DMS153 treated with DMSO at 0.1 percent for 48 hours (cell line): ENCODE data around the gene KRT31.
"Not testable (repeated sequence)": the region's sequence is repeated elsewhere in the genome, so short reads cannot be mapped to it uniquely, and the experiment has no call there.

ENCODE experiments used
- DNase-seq: peaks from one replicate; lab custom pipeline; 2025; ENCODE audit not compliant: unreplicated experiment; lab: John Stamatoyannopoulos, UW

KRT31 gene

DNA sequence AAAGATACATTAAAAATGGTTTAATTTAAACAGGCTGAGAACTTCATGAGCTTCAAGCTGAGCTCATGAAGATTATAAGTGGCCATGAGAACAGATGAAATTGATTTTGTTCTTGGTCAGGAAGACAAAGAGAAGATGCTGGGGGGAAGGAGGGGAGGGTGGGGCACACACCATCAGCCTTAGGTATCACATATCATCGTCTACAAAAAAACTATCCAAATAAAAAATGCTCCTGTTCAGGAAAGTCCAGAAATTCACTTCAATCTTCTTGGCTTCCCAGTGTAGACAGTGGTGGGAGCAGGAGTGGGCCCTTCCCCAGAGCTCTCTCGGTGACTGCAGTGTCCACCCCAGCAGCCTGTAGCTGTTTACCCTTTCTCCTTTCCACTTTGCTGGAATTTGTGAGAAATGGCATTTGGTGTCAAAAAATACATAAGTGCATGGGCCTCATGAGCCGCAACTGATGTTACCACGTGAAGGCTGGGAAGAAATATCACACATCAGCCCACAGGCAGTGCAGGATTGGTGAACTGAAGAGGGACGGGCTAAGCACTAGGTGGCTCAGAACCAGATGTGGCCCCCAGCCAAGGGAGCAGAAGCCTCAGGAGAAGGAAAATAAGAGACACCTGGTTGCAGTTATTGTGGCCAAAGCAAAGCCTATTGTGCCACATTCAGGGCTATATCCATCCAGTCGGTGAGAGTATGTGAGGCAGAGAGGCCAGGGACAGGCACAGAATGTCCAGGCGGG, 20.9 kb upstream of the KRT31 start:
- DNase-seq, result no peak

DNA sequence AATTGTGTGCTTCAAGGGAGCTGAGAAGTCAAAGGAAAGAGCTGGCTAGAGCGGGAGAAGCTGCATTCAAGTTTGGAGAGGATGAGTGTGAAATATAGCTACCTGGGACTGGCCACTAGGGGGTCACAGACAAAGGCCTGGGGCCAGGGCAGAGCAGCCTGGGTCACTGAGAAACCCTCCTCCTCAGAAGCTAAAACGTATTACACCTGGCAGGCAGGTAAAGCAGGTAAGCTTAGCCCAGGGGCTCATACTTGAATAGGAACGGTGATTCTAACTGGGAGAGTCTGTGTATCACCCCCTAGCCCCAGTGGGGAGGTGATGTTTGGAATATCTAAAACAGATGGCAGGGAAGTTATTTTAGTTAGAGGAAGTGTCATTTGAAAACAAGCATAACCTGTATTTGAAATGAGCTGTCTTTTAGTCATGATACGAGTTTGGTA, 20.2 kb upstream of the KRT31 start:
- no peak for DNase-seq

- DNase-seq, result peak; percentile 34
These were observed 19.7 kb upstream of the KRT31 start for GRCh38 chr17:41417127-41417526.

DNA sequence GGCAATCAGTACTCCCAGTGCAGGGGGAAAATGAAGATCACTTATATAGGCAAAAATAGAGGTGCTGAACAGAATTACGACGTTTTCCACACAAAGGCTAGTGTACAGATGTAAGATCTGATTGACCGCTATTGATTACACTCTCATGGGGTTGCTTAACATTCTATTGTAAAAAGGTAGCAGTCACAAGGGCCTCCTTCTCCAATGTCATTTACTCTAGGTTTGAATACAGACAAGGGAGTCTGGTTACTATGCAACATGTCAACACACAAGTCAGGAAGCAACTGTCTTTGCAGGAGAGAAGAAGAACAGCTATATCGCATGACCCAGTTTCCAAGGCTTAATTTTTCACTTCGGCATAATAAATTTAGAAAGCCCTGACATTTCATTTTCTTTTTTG, 19.1 kb upstream of the KRT31 start:
- peak; percentile 60 for DNase-seq

DNA sequence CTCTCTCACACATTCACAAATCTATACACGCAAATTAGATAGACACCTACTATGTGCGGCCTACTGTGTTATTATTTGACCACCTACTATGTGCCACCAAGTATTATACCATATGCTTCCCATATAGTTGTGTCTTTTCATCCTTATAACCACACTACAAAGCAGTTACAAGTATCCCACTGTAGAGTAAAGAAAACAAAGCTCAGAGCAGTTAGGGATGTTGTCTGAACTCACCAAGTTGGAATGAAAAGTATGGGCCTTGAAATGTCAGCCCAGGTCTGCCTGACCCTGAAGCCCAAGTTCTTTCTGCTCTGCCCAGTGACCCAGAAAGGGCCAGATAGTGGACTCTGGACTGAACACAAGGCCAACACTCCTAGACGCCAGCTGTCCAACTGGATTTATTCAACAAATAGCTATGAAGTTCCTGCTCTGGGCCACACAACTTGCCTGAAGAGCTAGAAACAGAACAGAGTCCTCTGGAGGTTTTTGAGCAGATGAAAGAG, 18.5 kb upstream of the KRT31 start:
- no peak for DNase-seq

DNA sequence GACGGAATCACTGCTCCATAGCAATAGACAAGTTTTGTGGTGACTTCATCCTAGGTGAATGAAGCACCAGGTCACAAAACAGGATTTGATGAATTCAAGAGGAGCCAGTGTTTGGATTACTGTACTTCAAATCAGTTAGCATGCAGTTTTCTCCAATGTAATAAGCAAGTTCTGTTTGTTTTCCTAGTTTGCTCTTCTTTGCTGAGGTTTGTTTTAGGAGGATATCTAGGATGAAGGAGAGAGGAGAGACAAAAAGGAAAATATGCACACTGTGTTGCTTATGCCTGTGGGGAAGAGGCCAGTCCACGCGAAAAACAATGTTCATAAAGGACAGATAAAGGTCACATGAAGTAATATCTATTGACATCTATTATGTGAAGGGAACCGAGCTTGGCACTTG, 18.0 kb upstream of the KRT31 start:
- DNase-seq, result no peak

DNA sequence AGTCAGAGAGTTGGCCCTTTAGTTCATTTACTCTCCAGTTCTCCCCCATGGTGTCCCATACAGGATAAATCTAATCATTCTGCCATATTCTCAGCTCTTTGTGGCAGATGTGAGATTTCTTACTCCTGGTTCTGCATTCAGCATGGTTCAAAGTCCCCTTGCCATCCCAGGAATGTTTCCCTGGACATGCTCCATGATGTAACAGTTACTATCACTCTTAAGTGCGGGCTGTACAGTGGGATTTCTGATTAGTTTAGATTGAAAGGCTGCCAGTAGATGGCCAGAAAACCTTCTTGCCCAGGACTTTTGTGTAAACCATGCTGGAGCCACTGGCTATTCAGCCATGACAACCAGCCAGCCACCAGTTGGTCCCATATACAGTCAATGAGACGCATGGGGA, 16.6 kb upstream of the KRT31 start:
- no peak for DNase-seq

DNA sequence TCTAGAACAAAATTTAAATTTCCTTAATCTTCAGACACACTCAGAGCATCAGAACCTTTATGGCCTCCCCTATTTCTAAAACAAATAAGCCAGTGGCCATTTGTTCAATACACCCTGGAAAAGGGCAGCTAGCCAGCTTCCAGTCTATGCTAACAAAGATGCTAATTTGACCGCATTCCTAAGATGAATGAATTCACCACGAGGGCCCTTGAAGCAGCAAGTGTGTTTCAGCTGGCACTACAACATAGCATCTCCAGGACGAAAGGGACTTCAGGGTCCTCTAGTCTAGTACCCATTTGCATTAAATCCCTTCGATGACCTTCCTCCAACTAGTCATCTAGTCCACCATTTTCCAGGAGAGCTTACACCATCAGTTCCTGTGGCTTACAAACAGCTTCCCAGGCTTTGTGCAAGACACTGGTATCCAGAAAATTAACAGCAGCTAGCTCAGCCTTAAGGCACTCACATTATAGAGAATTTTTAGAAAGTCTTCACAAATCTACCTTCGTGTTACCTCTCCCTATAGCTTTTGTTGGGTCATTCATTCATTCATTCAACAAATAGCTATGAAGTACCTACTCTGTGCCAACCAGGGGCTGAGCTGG, 16.0 kb upstream of the KRT31 start:
- no peak for DNase-seq

- no peak for DNase-seq
These were observed 13.8 kb upstream of the KRT31 start for GRCh38 chr17:41411072-41411840.

DNA sequence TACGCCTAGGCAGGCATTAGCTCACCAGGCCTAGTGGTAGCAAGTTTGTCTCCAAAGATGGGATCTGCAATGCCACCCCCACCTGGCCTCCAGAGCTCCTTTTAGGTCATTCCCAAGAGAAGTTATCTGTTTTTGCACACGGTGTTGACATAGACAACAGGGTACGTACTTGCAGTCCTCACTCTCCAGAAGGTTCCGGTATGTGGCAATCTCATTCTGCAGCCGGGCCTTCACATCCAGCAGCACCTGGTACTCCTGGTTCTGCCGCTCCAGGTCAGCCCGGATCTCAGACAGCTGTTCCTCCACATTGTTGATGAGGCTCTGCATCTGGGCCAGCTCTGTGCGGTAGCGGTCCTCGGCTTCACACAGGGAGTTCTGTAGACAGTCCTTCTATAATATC, 9.8 kb upstream of the KRT31 start:
- no peak for DNase-seq

DNA sequence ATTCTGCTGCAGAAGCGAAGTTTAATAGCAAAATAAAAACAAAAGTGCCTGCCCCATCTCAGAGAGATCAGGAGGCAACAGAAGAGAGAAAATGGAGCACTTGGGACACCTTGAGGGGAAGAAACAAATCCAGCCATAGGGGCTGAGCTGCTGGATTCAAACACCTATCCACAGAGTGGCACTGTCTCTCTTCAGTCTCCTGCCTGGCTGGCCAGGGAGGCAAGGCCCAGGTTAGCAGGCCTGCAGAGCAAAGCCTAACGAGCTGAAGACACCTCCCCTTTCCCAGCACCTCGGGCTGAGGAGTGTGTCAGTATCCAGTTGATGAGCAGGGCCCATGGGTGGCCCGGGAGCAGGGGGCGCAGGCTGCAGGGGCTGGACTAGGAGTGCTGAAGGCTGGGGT, 8.8 kb upstream of the KRT31 start:
- DNase-seq, result no peak

GRCh38 chr17:41404024-41404671, 6.7 kb upstream of the KRT31 start:
- no peak for DNase-seq

- DNase-seq, result no peak
These were observed 6.1 kb upstream of the KRT31 start for GRCh38 chr17:41403404-41404023.

GRCh38 chr17:41402161-41402560, 4.8 kb upstream of the KRT31 start:
- DNase-seq, result no peak

GRCh38 chr17:41396340-41396739, 1.1 kb downstream of the KRT31 start:
- no peak for DNase-seq

DNA sequence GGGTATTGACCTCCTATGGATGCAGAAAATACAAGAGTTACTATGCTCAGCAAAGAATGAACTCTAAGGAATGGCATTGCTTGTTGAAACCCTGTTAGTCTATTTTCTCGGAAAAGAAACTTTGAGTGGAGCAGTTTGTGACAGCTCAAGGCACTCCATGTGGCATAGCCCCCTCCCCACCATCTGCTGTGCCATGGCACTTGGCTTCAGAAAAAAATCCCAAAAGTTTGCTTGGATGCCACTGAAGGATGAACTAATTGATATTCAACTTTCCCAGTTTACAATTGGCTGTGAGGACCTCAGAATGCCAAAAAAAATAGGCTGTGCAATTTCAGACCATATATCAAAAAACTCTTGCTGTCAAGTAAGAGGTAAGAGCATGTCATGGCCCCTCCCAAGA, 1.8 kb downstream of the KRT31 start:
- DNase-seq, result no peak

DNA sequence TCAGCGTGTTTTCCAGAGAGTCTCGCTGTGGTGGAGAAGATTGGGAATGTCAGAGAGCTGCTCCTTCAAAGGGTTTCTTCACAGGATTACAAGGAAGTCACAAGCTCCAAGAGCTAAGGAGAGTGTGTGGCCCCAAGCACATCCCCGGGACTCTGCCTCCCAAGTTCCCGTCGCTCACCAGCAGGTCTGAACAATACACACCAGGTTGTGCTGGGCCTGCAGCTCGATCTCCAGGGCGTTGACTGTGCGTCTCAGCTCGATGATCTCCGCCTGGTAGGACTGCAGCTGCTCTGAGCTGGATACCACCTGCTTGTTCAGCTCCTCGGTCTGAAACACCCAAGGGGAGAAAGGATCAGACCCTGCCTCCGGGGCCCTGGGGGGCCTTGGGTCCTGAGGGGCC, 2.4 kb downstream of the KRT31 start:
- not testable (repeated sequence) for DNase-seq

GRCh38 chr17:41394254-41394996, 3.0 kb downstream of the KRT31 start:
- no peak for DNase-seq

GRCh38 chr17:41393826-41394225, 3.6 kb downstream of the KRT31 start:
- DNase-seq, result no peak

DNA sequence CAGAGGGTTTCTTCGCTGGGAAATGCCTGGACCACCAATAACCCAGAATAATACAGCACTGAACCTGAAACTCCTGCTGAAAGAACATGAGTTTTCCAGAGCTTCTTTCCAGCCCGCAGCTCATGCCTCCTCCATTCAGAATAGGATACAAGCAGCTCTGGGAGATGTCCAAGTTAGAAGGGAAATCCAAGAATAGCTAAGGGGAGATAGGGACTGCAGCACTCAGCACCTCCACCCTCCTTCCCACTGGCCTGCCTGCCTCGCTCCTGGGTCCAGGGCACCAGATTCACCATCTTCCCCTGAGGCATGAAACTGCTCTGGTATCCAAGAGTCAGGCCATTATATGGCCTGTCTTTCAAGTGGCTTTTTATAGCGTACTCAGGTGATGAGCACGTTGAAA, 4.1 kb downstream of the KRT31 start:
- DNase-seq, result no peak
